A673 (cell line): Measurements from ENCODE around the gene HRC.

Experiments
- CTCF ChIP-seq: fragments of 300-800, 200-600 bp; sonication (generic); conservative IDR thresholded peaks from 2 replicates; pipeline ENCODE4 v1.5.1; 2017; ENCODE audit warnings: low read depth, mild to moderate bottlenecking, antibody characterized with exemption, low read length, moderate library complexity, mixed read lengths
- EZH2 ChIP-seq: fragments of 200-600 bp; sonication (generic); IDR thresholded peaks from 2 replicates; pipeline ENCODE4 v1.6.1; 2017; ENCODE audit warnings: borderline replicate concordance, low read depth, mild to moderate bottlenecking, mixed read lengths, antibody characterized with exemption, low read length; ENCODE audit not compliant: poor library complexity, severe bottlenecking

- no peak for TF ChIP-seq CTCF
- TF ChIP-seq EZH2 = no peak
Observed at GRCh38 chr19:49102303-49102702, 52.9 kb downstream of the HRC start.
